IMR-90 (cell line): Measurements from ENCODE around the gene SFTPB. TPM values are rescaled to one million over a fixed set of nuclear protein-coding genes. Genes with fewer than 3 reads are reported as not detected.

Experiments used
- ATAC-seq: fragments of 200-7000 bp; cut with Tn5 transposase; 2 replicates; pipeline ENCODE4 v1.9.1; 2020; ENCODE audit warnings: low read depth, mild to moderate bottlenecking, moderate library complexity
- BruUV-seq: library from RNA; stranded (reverse); fragments of 400-500 nt; replicated peaks from 2 replicates; lab custom pipeline; 2021; lab: Mats Ljungman, UMichigan
- CTCF ChIA-PET: fragments of 300-600 bp; formaldehyde crosslinking; extraction: SDS; loops from one replicate; lab custom pipeline; 2021; ENCODE audit warnings: antibody characterized with exemption; lab: Yijun Ruan, JAX
- POLR2A ChIA-PET: fragments of 300-600 bp; sonication (Branson Sonifier 250); formaldehyde crosslinking; loops from one replicate; lab custom pipeline; 2022; ENCODE audit warnings: antibody characterized with exemption; ENCODE audit not compliant: unreplicated experiment; lab: Charles Lee
- DNase-seq: peaks from one replicate; pipeline ENCODE4 v3.0.0; 2013
- H2AFZ ChIP-seq: replicated peaks from 2 replicates; pipeline ENCODE3; 2013; ENCODE audit warnings: low read length, mild to moderate bottlenecking; ENCODE audit not compliant: poor library complexity
- H2AK5ac ChIP-seq: 2 replicates; pipeline ENCODE4 v1.6.1; 2013; ENCODE audit warnings: low read depth, low read length, inconsistent platforms
- H2AK9ac ChIP-seq: replicated peaks from 2 replicates; pipeline ENCODE3; 2013; ENCODE audit warnings: mild to moderate bottlenecking, low read depth, low read length, moderate library complexity; ENCODE audit not compliant: poor library complexity
- H2BK120ac ChIP-seq: 2 replicates; pipeline ENCODE4 v1.6.1; 2013; ENCODE audit warnings: low read depth, low read length, inconsistent platforms
- H2BK15ac ChIP-seq: 3 replicates; pipeline ENCODE4 v1.6.1; 2013; ENCODE audit warnings: low read depth, low read length, inconsistent platforms
- H2BK20ac ChIP-seq: 2 replicates; pipeline ENCODE4 v1.6.1; 2013; ENCODE audit warnings: low read depth, mild to moderate bottlenecking, inconsistent platforms, low read length, moderate library complexity
- H2BK5ac ChIP-seq: 2 replicates; pipeline ENCODE4 v1.6.1; 2013; ENCODE audit warnings: mild to moderate bottlenecking, low read depth, low read length, inconsistent platforms; ENCODE audit not compliant: poor library complexity, severe bottlenecking
- H3K14ac ChIP-seq: replicated peaks from 2 replicates; pipeline ENCODE4 v1.6.1; 2013; ENCODE audit warnings: low read depth, low read length, inconsistent platforms
- H3K18ac ChIP-seq: 2 replicates; pipeline ENCODE4 v1.6.1; 2013; ENCODE audit warnings: low read depth, low read length, control low read depth
- H3K23ac ChIP-seq: 2 replicates; pipeline ENCODE4 v1.6.1; 2013; ENCODE audit warnings: low read depth, low read length, inconsistent platforms
- H3K27ac ChIP-seq: 2 replicates; pipeline ENCODE4 v1.5.1; 2013; ENCODE audit warnings: mild to moderate bottlenecking, control low read depth, low read length; ENCODE audit not compliant: insufficient read depth
- H3K27me3 ChIP-seq: 2 replicates; pipeline ENCODE4 v1.6.1; 2013; ENCODE audit warnings: low read length; ENCODE audit not compliant: control insufficient read depth, insufficient read depth
- H3K36me3 ChIP-seq: 2 replicates; pipeline ENCODE4 v1.6.1; 2013; ENCODE audit warnings: low read length, mixed read lengths; ENCODE audit not compliant: control insufficient read depth, insufficient read depth
- H3K4ac ChIP-seq: 2 replicates; pipeline ENCODE4 v1.6.1; 2013; ENCODE audit warnings: low read depth, low read length, inconsistent platforms
- H3K4me1 ChIP-seq: 2 replicates; pipeline ENCODE4 v1.6.1; 2013; ENCODE audit warnings: low read length, mixed read lengths; ENCODE audit not compliant: control insufficient read depth, insufficient read depth
- H3K4me2 ChIP-seq: 2 replicates; pipeline ENCODE4 v1.6.1; 2013; ENCODE audit warnings: low read depth, mild to moderate bottlenecking, control low read depth, low read length, moderate library complexity
- H3K4me3 ChIP-seq: 2 replicates; pipeline ENCODE4 v1.5.1; 2013; ENCODE audit warnings: low read depth, mild to moderate bottlenecking, control low read depth, low read length, moderate library complexity; ENCODE audit not compliant: insufficient read depth
- H3K56ac ChIP-seq: 2 replicates; pipeline ENCODE4 v1.6.1; 2013; ENCODE audit warnings: low read length, inconsistent platforms; ENCODE audit not compliant: insufficient read depth; ENCODE audit errors: extremely low read depth
- H3K79me1 ChIP-seq, 2 experiments: 2 replicates each; pipeline ENCODE4 v1.6.1; 2013; ENCODE audit warnings: low read length in 2 of 2, inconsistent platforms in 1 of 2, low read depth in 1 of 2
- H3K9ac ChIP-seq: 2 replicates; pipeline ENCODE4 v1.6.1; 2013; ENCODE audit warnings: low read depth, low read length, control low read depth
- H3K9me1 ChIP-seq: 2 replicates; pipeline ENCODE4 v1.6.1; 2013; ENCODE audit warnings: low read length, inconsistent platforms; ENCODE audit not compliant: insufficient read depth
- H3K9me3 ChIP-seq: 2 replicates; pipeline ENCODE4 v1.6.1; 2013; ENCODE audit warnings: low read length; ENCODE audit not compliant: control insufficient read depth, insufficient read depth
- H4K20me1 ChIP-seq: 2 replicates; pipeline ENCODE4 v1.6.1; 2013; ENCODE audit warnings: low read length, inconsistent platforms; ENCODE audit not compliant: insufficient read depth
- H4K5ac ChIP-seq: 2 replicates; pipeline ENCODE4 v1.6.1; 2013; ENCODE audit warnings: mild to moderate bottlenecking, low read depth, low read length, control low read depth
- H4K8ac ChIP-seq, 2 experiments: 2 replicates each; pipeline ENCODE4 v1.6.1; 2013; ENCODE audit warnings: low read depth in 2 of 2, low read length in 2 of 2, control low read depth in 1 of 2, inconsistent platforms in 1 of 2
- H4K91ac ChIP-seq: 2 replicates; pipeline ENCODE4 v1.6.1; 2013; ENCODE audit warnings: low read depth, low read length, inconsistent platforms; ENCODE audit not compliant: insufficient read depth
- FOS ChIP-seq: fragments of 150-350 bp; IDR thresholded peaks from 2 replicates; pipeline ENCODE4 v1.6.1; 2016; ENCODE audit warnings: low read depth, low read length
- MAFK ChIP-seq: IDR thresholded peaks from 2 replicates; pipeline ENCODE4 v1.6.1; 2012; ENCODE audit warnings: low read depth, low read length, improper control_type of control experiment
- MAZ ChIP-seq: IDR thresholded peaks from 2 replicates; pipeline ENCODE4 v1.6.1; 2012; ENCODE audit warnings: low read depth, mild to moderate bottlenecking, low read length, improper control_type of control experiment, moderate library complexity, borderline replicate concordance
- MXI1 ChIP-seq: IDR thresholded peaks from 2 replicates; pipeline ENCODE4 v1.6.1; 2012; ENCODE audit warnings: low read depth, mild to moderate bottlenecking, low read length, moderate library complexity, borderline replicate concordance
- RCOR1 ChIP-seq: IDR thresholded peaks from 2 replicates; pipeline ENCODE4 v1.6.1; 2012; ENCODE audit warnings: mild to moderate bottlenecking, low read length, improper control_type of control experiment; ENCODE audit not compliant: insufficient replicate concordance
- USF2 ChIP-seq: fragments of 150-350 bp; IDR thresholded peaks from 2 replicates; pipeline ENCODE4 v1.6.1; 2017; ENCODE audit warnings: mild to moderate bottlenecking, antibody characterized with exemption, low read length, low read depth
- WGBS, 2 experiments: methylation state at CpG; one replicate each; pipeline versions ENCODE4 v1.1.5 to v1.1.7; 2013; ENCODE audit warnings: missing lambda C conversion rate in 2 of 2; ENCODE audit not compliant: insufficient read length in 1 of 2; ENCODE audit errors: extremely low coverage in 2 of 2; 5-methylcytosine and 5-hydroxymethylcytosine counted together
- dilution Hi-C: fragments of 300-500 bp; cut with HindIII; formaldehyde crosslinking; loops from one replicate; pipeline ENCODE4 v1.14.3; 2018; ENCODE audit warnings: low sequenced_read_pairs; ENCODE audit not compliant: unreplicated experiment
- in situ Hi-C: fragments of 300-500 bp; cut with MboI; formaldehyde crosslinking; loops from 3 replicates; pipeline ENCODE4 v1.14.3; 2019; ENCODE audit warnings: low sequenced_read_pairs, inconsistent platforms, mixed read lengths
- intact Hi-C: fragments of 100-400 bp; cut with micrococcal nuclease; formaldehyde crosslinking; loops from 2 replicates; pipeline ENCODE4 v1.10.0; 2022
- polyA plus RNA-seq, 3 experiments: library from polyadenylated mRNA; depleted of rRNA; stranded (reverse); fragments of >200 nt; gene quantifications; 2 replicates each; pipeline ENCODE4 v1.2.3, GENCODE V29; 2012; ENCODE audit warnings: low replicate concordance in 1 of 3
- total RNA-seq: library from RNA; depleted of rRNA; stranded (reverse); fragments of >200 nt; gene quantifications from 2 replicates; pipeline ENCODE4 v1.2.3, GENCODE V29; 2012
- TF ChIP-seq, protein P1 (sequence below): fragments of 150-350 bp; IDR thresholded peaks from 2 replicates; pipeline ENCODE4 v1.6.1; 2016; ENCODE audit warnings: low read depth, mild to moderate bottlenecking, low read length, moderate library complexity, borderline replicate concordance

SFTPB gene
- total and polyA plus RNA-seq, 2 of the 4 experiments (the other 2 are of a cell fraction), result not detected

DNA sequence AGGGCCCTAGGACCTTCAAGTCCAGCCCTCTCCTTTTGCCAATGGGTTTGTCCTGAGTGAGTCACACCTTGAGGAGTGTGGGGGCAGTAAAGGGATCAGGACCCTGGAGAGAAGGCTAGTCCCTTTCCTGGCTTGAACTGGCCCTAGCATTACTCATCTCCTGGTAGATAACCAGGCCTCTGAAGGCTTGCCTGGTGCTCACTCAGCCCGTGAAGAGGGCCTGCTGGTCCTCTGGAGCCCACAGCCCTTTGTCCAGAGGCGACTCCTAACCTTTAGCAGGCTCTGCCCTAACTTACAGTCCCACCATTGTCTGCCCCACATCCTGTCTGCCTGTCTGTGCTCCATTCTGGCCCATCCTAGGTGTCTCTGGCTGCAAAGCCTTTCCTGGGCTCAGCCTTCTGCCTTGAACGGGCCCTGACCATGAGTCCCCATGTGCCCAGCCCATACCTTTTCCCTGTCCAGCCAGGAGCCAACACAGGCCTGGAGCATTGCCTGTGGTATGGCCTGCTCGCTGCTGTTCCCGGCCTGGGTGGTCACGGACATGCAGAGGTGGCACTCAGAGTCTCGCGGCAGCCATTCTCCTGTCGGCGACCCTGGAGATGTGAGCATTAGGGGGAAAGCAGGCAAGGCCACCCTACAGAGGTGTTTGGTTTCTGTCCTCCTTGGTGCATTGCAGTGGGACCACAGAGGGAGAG lies 5.0 kb downstream of the SFTPB start:
- Histone ChIP-seq H3K56ac (no peak overlapping the region), H4K8ac (no peak overlapping the region), H2AK5ac (0 out of 2 replicates have a peak overlapping the region, but pooled peaks have one; percentile 12), H2BK15ac (no peak overlapping the region; the same call in 2 of the 3 replicates), H2AK9ac (peak overlapping the region; percentile 3), H3K4me1 (peaks cover 7% of the 10 kb centered on the region), H3K27me3 (no peaks in the 10 kb centered on the region), H3K9ac (no peak overlapping the region), H2BK20ac (peak overlapping the region; percentile 61; the same call in 1 of the 2 replicates), H3K79me1 (no peaks in the 10 kb centered on the region), H3K18ac (no peak overlapping the region), H3K36me3 (no peaks in the 10 kb centered on the region), H3K14ac (no peak overlapping the region), H2BK120ac (peak overlapping the region; percentile 7; the same call in 1 of the 2 replicates), H3K4ac (0 out of 2 replicates have a peak overlapping the region, but pooled peaks have one; percentile 17), H3K9me3 (no peaks in the 10 kb centered on the region), H3K27ac (no peak overlapping the region), H4K91ac (no peak overlapping the region), H3K23ac (no peak overlapping the region), H3K4me3 (no peak overlapping the region), H3K9me1 (peaks cover 15% of the 10 kb centered on the region; the same call in 1 of the 2 replicates), H4K5ac (no peak overlapping the region), H2BK5ac (peak overlapping the region; percentile 12), H4K20me1 (no peaks in the 10 kb centered on the region), H2AFZ (peak overlapping the region; percentile 39), H3K4me2 (no peak overlapping the region)
- ChIA-PET CTCF (no interaction called here), POLR2A (no interaction called here)
- WGBS, 2 experiments, result 94% methylated on average over 6 of the region's 10 CpGs; no CpG with 5 or more reads in 1 of the 2 experiments
- dilution Hi-C loops (no loop called here), in situ Hi-C loops (no loop called here), intact Hi-C loops (no loop called here)
- BruUV-seq, result no TSS peak
- ATAC-seq (peak; percentile 92), DNase-seq (peak; percentile 95)
- TF ChIP-seq MAFK (no peak), FOS (peak; percentile 76), RCOR1 (peak; percentile 83), MXI1 (no peak), USF2 (no peak), MAZ (peak; percentile 71; the same call in 1 of the 2 replicates)
- TF ChIP-seq, protein P1, sequence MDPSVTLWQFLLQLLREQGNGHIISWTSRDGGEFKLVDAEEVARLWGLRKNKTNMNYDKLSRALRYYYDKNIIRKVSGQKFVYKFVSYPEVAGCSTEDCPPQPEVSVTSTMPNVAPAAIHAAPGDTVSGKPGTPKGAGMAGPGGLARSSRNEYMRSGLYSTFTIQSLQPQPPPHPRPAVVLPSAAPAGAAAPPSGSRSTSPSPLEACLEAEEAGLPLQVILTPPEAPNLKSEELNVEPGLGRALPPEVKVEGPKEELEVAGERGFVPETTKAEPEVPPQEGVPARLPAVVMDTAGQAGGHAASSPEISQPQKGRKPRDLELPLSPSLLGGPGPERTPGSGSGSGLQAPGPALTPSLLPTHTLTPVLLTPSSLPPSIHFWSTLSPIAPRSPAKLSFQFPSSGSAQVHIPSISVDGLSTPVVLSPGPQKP, result no peak
